Parathyroid adenoma (tissue), 2 donors: ENCODE data around the gene RBM28.
"Not testable (repeated sequence)": the region's sequence is repeated elsewhere in the genome, so short reads cannot be mapped to it uniquely, and the experiment has no call there.

Source experiments
- H2AFZ ChIP-seq: fragments of 300-600 bp; sonication (generic); one replicate; pipeline ENCODE4 v1.7.0; 2017; ENCODE audit warnings: antibody characterized with exemption, mild to moderate bottlenecking
- H3K27ac ChIP-seq: fragments of 300-600 bp; sonication (generic); one replicate; pipeline ENCODE4 v1.7.0; 2017
- H3K27me3 ChIP-seq: fragments of 300-600 bp; sonication (generic); one replicate; pipeline ENCODE4 v1.7.0; 2017; ENCODE audit warnings: low read length; ENCODE audit not compliant: control insufficient read depth, insufficient read depth
- H3K36me3 ChIP-seq: fragments of 300-600 bp; sonication (generic); one replicate; pipeline ENCODE4 v1.7.0; 2017; ENCODE audit warnings: low read length; ENCODE audit not compliant: control insufficient read depth, insufficient read depth
- H3K4me1 ChIP-seq: fragments of 300-600 bp; sonication (generic); one replicate; pipeline ENCODE4 v1.7.0; 2017; ENCODE audit warnings: control low read depth
- H3K4me2 ChIP-seq: fragments of 300-600 bp; sonication (generic); one replicate; pipeline ENCODE4 v1.7.0; 2017; ENCODE audit warnings: low read length
- H3K4me3 ChIP-seq: fragments of 300-600 bp; sonication (generic); one replicate; pipeline ENCODE4 v1.7.0; 2017; ENCODE audit warnings: low read depth, low read length
- H3K79me2 ChIP-seq: fragments of 300-600 bp; sonication (generic); one replicate; pipeline ENCODE4 v1.7.0; 2017; ENCODE audit warnings: control low read depth
- H3K9ac ChIP-seq: fragments of 300-600 bp; sonication (generic); one replicate; pipeline ENCODE4 v1.7.0; 2017; ENCODE audit warnings: mild to moderate bottlenecking
- H3K9me3 ChIP-seq: fragments of 300-600 bp; sonication (generic); one replicate; pipeline ENCODE4 v1.7.0; 2017; ENCODE audit warnings: low read length; ENCODE audit not compliant: control insufficient read depth
- CTCF ChIP-seq: fragments of 300-600 bp; sonication (generic); IDR thresholded peaks from one replicate; pipeline ENCODE4 v1.7.0; 2017; ENCODE audit warnings: antibody characterized with exemption, mild to moderate bottlenecking
- donor health status: primary hyperparathyroidism.

RBM28 gene

GRCh38 chr7:128303643-128304042 is 40.1 kb downstream of the RBM28 start:
- H3K27ac ChIP-seq = no peak overlapping the region

GRCh38 chr7:128303133-128303532 is 40.6 kb downstream of the RBM28 start:
- H3K36me3 ChIP-seq = no peaks in the 10 kb centered on the region

More at GRCh38 chr7:128303643-128304042, 40.1 kb downstream of the RBM28 start:
- H3K79me2 ChIP-seq = no peaks in the 10 kb centered on the region
- H3K9ac ChIP-seq = no peak overlapping the region
- no peak for TF ChIP-seq CTCF
- H3K9me3 ChIP-seq = no peaks in the 10 kb centered on the region
- H3K4me1 ChIP-seq = peaks cover 10% of the 10 kb centered on the region
- H2AFZ ChIP-seq = no peak overlapping the region
- H3K4me2 ChIP-seq = no peak overlapping the region
- no peaks in the 10 kb centered on the region for H3K27me3 ChIP-seq
- no peaks in the 10 kb centered on the region for H3K36me3 ChIP-seq
- no peak overlapping the region for H3K4me3 ChIP-seq

GRCh38 chr7:128302139-128302538 is 41.6 kb downstream of the RBM28 start:
- no peaks in the 10 kb centered on the region for H3K36me3 ChIP-seq
- H3K4me2 ChIP-seq = no peak overlapping the region
- no peak overlapping the region for H3K4me3 ChIP-seq
- H3K27me3 ChIP-seq = no peaks in the 10 kb centered on the region
- no peak overlapping the region for H2AFZ ChIP-seq
- no peaks in the 10 kb centered on the region for H3K79me2 ChIP-seq
- TF ChIP-seq CTCF = no peak
- peaks cover 10% of the 10 kb centered on the region for H3K4me1 ChIP-seq
- no peak overlapping the region for H3K27ac ChIP-seq
- H3K9me3 ChIP-seq = no peaks in the 10 kb centered on the region
- H3K9ac ChIP-seq = no peak overlapping the region

More at GRCh38 chr7:128303133-128303532, 40.6 kb downstream of the RBM28 start:
- Histone ChIP-seq H3K79me2 (no peaks in the 10 kb centered on the region), H2AFZ (no peak overlapping the region), H3K4me1 (peaks cover 10% of the 10 kb centered on the region), H3K9ac (no peak overlapping the region), H3K4me3 (no peak overlapping the region), H3K9me3 (no peaks in the 10 kb centered on the region), H3K27ac (no peak overlapping the region), H3K27me3 (no peaks in the 10 kb centered on the region), H3K4me2 (no peak overlapping the region)
- no peak for TF ChIP-seq CTCF

GRCh38 chr7:128299109-128299607 is 44.5 kb downstream of the RBM28 start:
- no peak overlapping the region for H3K4me3 ChIP-seq
- H3K9ac ChIP-seq = no peak overlapping the region
- no peaks in the 10 kb centered on the region for H3K9me3 ChIP-seq
- no peak for TF ChIP-seq CTCF
- no peaks in the 10 kb centered on the region for H3K27me3 ChIP-seq
- no peaks in the 10 kb centered on the region for H3K36me3 ChIP-seq
- no peak overlapping the region for H3K4me2 ChIP-seq
- no peak overlapping the region for H2AFZ ChIP-seq
- no peaks in the 10 kb centered on the region for H3K79me2 ChIP-seq
- no peak overlapping the region for H3K27ac ChIP-seq
- H3K4me1 ChIP-seq = peaks cover 5% of the 10 kb centered on the region

- H3K9ac ChIP-seq, H3K79me2 ChIP-seq, H3K27ac ChIP-seq, H3K4me1 ChIP-seq, H3K4me2 ChIP-seq, H3K9me3 ChIP-seq, H3K36me3 ChIP-seq, H3K27me3 ChIP-seq, H2AFZ ChIP-seq, H3K4me3 ChIP-seq: not testable (repeated sequence)
These were observed 45.7 kb downstream of the RBM28 start for GRCh38 chr7:128298004-128298403.
